A673 (cell line): Measurements from ENCODE around the gene SHISAL2A. TPM values are rescaled to one million over a fixed set of nuclear protein-coding genes. Genes with fewer than 3 reads are reported as not detected.

Experiments
- BruUV-seq: library from RNA; stranded (reverse); fragments of 400-500 nt; replicated peaks from 2 replicates; lab custom pipeline; 2021; lab: Mats Ljungman, UMichigan
- CTCF ChIA-PET: fragments of 300-600 bp; sonication (Branson Sonifier 250); formaldehyde crosslinking; loops from one replicate; lab custom pipeline; 2022; ENCODE audit warnings: antibody characterized with exemption; lab: Charles Lee
- POLR2A ChIA-PET: fragments of 300-600 bp; sonication (Branson Sonifier 250); formaldehyde crosslinking; loops from one replicate; lab custom pipeline; 2022; ENCODE audit warnings: antibody characterized with exemption; ENCODE audit not compliant: low non-redundant PET; lab: Charles Lee
- DNase-seq: peaks from one replicate; pipeline ENCODE4 v3.0.0-alpha.2; 2015; ENCODE audit warnings: low spot score
- H3K27ac ChIP-seq: fragments of 200-600 bp; sonication (generic); 2 replicates; pipeline ENCODE4 v1.5.1; 2016; ENCODE audit warnings: mixed run types, low read depth, mild to moderate bottlenecking, mixed read lengths, antibody characterized with exemption, low read length; ENCODE audit not compliant: poor library complexity, severe bottlenecking
- H3K27me3 ChIP-seq: fragments of 200-600 bp; sonication (generic); replicated peaks from 2 replicates; pipeline ENCODE4 v1.6.1; 2017; ENCODE audit warnings: mixed run types, low read depth, mild to moderate bottlenecking, mixed read lengths, antibody characterized with exemption, low read length; ENCODE audit not compliant: insufficient read depth, poor library complexity
- H3K36me3 ChIP-seq: fragments of 200-600 bp; sonication (generic); 2 replicates; pipeline ENCODE4 v1.6.1; 2016; ENCODE audit warnings: mixed run types, mild to moderate bottlenecking, mixed read lengths, antibody characterized with exemption, low read length; ENCODE audit not compliant: insufficient read depth, poor library complexity, severe bottlenecking
- H3K4me1 ChIP-seq: fragments of 200-600 bp; sonication (generic); 2 replicates; pipeline ENCODE4 v1.6.1; 2017; ENCODE audit warnings: mixed run types, mild to moderate bottlenecking, mixed read lengths, antibody characterized with exemption, low read length; ENCODE audit not compliant: insufficient read depth, poor library complexity, severe bottlenecking
- H3K4me3 ChIP-seq: fragments of 200-600 bp; sonication (generic); 2 replicates; pipeline ENCODE4 v1.5.1; 2016; ENCODE audit warnings: low read depth, mixed run types, mild to moderate bottlenecking, mixed read lengths, low read length; ENCODE audit not compliant: poor library complexity, severe bottlenecking
- H3K9me3 ChIP-seq: fragments of 200-600 bp; sonication (generic); 2 replicates; pipeline ENCODE4 v1.6.1; 2016; ENCODE audit warnings: mixed run types, low read depth, mild to moderate bottlenecking, mixed read lengths, antibody characterized with exemption, low read length; ENCODE audit not compliant: poor library complexity, severe bottlenecking
- EZH2 ChIP-seq: fragments of 200-600 bp; sonication (generic); IDR thresholded peaks from 2 replicates; pipeline ENCODE4 v1.6.1; 2017; ENCODE audit warnings: borderline replicate concordance, low read depth, mild to moderate bottlenecking, mixed read lengths, antibody characterized with exemption, low read length; ENCODE audit not compliant: poor library complexity, severe bottlenecking
- intact Hi-C: fragments of 100-400 bp; cut with micrococcal nuclease; formaldehyde crosslinking; loops from one replicate; pipeline ENCODE4 v1.10.0; 2022; ENCODE audit not compliant: unreplicated experiment
- total RNA-seq: library from RNA; stranded (reverse); gene quantifications from 2 replicates; pipeline ENCODE4 v1.2.3, GENCODE V29; 2021
- TF ChIP-seq, protein P1 (sequence below): fragments of 300-800, 200-600 bp; sonication (generic); conservative IDR thresholded peaks from 2 replicates; pipeline ENCODE4 v1.5.1; 2017; ENCODE audit warnings: low read depth, mild to moderate bottlenecking, antibody characterized with exemption, low read length, moderate library complexity, mixed read lengths

The SHISAL2A gene
- total RNA-seq, 1 experiment from 2014 or later, result not detected

DNA sequence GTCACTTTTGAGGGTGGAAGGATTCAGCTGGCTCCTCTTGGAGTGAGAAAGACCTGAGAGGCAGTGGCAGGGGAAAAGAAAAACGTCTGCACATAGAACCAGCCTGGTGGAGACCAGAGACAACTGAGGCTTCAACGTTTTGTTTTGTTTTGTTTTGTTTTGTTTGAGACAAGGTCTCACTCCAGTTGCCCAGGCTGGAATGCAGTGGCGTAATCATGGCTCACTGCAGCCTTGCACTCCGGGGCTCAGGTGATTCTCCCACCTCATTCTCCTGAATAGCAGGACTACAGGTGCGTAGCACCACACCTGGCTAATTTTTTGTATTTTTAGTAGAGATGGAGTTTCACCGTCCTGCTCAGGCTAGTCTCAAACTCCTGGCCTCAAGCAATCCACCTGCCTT is 12.3 kb downstream of the SHISAL2A start:
- intact Hi-C loops, result no loop called here
- ChIA-PET CTCF (no interaction called here), POLR2A (no interaction called here)
- BruUV-seq, result no TSS peak
- no peaks in the 10 kb centered on the region for H3K36me3 ChIP-seq
- no peaks in the 10 kb centered on the region for H3K27me3 ChIP-seq
- DNase-seq, result no peak
- no peak for TF ChIP-seq EZH2
- TF ChIP-seq, protein P1, sequence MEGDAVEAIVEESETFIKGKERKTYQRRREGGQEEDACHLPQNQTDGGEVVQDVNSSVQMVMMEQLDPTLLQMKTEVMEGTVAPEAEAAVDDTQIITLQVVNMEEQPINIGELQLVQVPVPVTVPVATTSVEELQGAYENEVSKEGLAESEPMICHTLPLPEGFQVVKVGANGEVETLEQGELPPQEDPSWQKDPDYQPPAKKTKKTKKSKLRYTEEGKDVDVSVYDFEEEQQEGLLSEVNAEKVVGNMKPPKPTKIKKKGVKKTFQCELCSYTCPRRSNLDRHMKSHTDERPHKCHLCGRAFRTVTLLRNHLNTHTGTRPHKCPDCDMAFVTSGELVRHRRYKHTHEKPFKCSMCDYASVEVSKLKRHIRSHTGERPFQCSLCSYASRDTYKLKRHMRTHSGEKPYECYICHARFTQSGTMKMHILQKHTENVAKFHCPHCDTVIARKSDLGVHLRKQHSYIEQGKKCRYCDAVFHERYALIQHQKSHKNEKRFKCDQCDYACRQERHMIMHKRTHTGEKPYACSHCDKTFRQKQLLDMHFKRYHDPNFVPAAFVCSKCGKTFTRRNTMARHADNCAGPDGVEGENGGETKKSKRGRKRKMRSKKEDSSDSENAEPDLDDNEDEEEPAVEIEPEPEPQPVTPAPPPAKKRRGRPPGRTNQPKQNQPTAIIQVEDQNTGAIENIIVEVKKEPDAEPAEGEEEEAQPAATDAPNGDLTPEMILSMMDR, result no peak
- no peaks in the 10 kb centered on the region for H3K4me1 ChIP-seq
- no peak overlapping the region for H3K27ac ChIP-seq
- no peak overlapping the region for H3K4me3 ChIP-seq
- no peaks in the 10 kb centered on the region for H3K9me3 ChIP-seq

DNA sequence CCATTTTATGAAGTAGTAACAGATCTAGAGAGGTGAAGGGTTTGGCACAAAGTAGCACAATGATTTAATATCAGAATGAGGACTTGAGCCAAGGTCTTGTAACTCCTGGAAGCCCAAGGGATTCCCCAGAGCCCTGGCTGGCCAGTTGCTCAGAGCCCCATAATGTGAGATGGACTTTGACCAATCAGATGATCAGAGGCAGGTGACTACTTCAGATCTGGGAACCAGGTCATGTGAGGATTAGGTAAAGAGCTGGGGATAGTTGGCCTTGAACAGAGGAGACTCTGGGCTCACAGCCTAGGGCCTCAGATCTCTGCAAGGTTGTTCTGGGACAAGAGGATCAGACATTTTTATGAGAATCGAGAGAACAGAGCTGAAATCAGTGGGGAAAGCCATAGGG is 18.9 kb downstream of the SHISAL2A start:
- CTCF ChIA-PET, result no interaction called here

GRCh38 chr1:52653207-52653849 is 20.4 kb downstream of the SHISAL2A start:
- ChIA-PET POLR2A (no interaction called here), CTCF (interaction anchor here (0.6 kb wide), 1 partner anchor 254 kb away, joined by 3 read pairs; no protein-coding TSS in a partner anchor)
- BruUV-seq, result no TSS peak

More for the DNA sequence above, 18.9 kb downstream of the SHISAL2A start:
- POLR2A ChIA-PET, result no interaction called here
- H3K4me3 ChIP-seq, result no peak overlapping the region
- intact Hi-C loops, result no loop called here
- no TSS peak for BruUV-seq
- DNase-seq, result no peak
- no peaks in the 10 kb centered on the region for H3K4me1 ChIP-seq
- no peaks in the 10 kb centered on the region for H3K9me3 ChIP-seq
- no peak overlapping the region for H3K27ac ChIP-seq
- TF ChIP-seq, protein P1, result no peak
- no peak for TF ChIP-seq EZH2
- H3K36me3 ChIP-seq, result no peaks in the 10 kb centered on the region
- no peaks in the 10 kb centered on the region for H3K27me3 ChIP-seq

More at GRCh38 chr1:52653207-52653849, 20.4 kb downstream of the SHISAL2A start:
- no peak for TF ChIP-seq EZH2
- TF ChIP-seq, protein P1, result no peak
- Histone ChIP-seq H3K27ac (no peak overlapping the region), H3K36me3 (no peaks in the 10 kb centered on the region), H3K4me3 (no peak overlapping the region), H3K27me3 (no peaks in the 10 kb centered on the region), H3K4me1 (no peaks in the 10 kb centered on the region), H3K9me3 (no peaks in the 10 kb centered on the region)
- intact Hi-C loops, result no loop called here
- DNase-seq, result no peak
